Activated CD4-positive, alpha-beta memory T cell treated with anti-CD3 and anti-CD28 coated beads for 36 hours (primary cell): ENCODE data around the gene DTD2. TPM values are rescaled to one million over a fixed set of nuclear protein-coding genes. Genes with fewer than 3 reads are reported as not detected.

Experiments used
- CTCF ChIA-PET: fragments of 350-600 bp; sonication (Branson Sonifier 250); formaldehyde crosslinking; loops from one replicate; lab custom pipeline; 2021; ENCODE audit warnings: antibody characterized with exemption, inconsistent platforms; lab: Charles Lee
- POLR2A ChIA-PET: fragments of 350-600 bp; sonication (Branson Sonifier 250); formaldehyde crosslinking; loops from one replicate; lab custom pipeline; 2021; ENCODE audit warnings: antibody characterized with exemption; lab: Charles Lee
- DNase-seq: peaks from one replicate; pipeline ENCODE4 v3.0.0-alpha.2; 2020
- H3K27ac Mint-ChIP-seq: one replicate; pipeline ENCODE4 v1.8.0; 2021; ENCODE audit warnings: mixed read lengths
- H3K27me3 Mint-ChIP-seq: one replicate; pipeline ENCODE4 v1.8.0; 2021; ENCODE audit warnings: mixed read lengths
- H3K36me3 Mint-ChIP-seq: one replicate; pipeline ENCODE4 v1.8.0; 2021; ENCODE audit warnings: mixed read lengths
- H3K4me1 Mint-ChIP-seq: one replicate; pipeline ENCODE4 v1.8.0; 2021; ENCODE audit warnings: low read depth, mixed read lengths
- H3K4me3 Mint-ChIP-seq: one replicate; pipeline ENCODE4 v1.8.0; 2021; ENCODE audit warnings: mild to moderate bottlenecking, mixed read lengths
- H3K9me3 Mint-ChIP-seq: one replicate; pipeline ENCODE4 v1.8.0; 2021; ENCODE audit warnings: mixed read lengths
- intact Hi-C: fragments of 100-400 bp; cut with micrococcal nuclease; formaldehyde crosslinking; loops from one replicate; pipeline ENCODE4 v1.15.1; 2023
- total RNA-seq, 2 experiments: library from RNA; stranded (reverse); gene quantifications; one replicate each; pipeline ENCODE4 v1.2.3, GENCODE V29; 2021

The DTD2 gene
- total RNA-seq, 2 experiments from 2014 or later, result 19.1 to 20.2 TPM

DNA sequence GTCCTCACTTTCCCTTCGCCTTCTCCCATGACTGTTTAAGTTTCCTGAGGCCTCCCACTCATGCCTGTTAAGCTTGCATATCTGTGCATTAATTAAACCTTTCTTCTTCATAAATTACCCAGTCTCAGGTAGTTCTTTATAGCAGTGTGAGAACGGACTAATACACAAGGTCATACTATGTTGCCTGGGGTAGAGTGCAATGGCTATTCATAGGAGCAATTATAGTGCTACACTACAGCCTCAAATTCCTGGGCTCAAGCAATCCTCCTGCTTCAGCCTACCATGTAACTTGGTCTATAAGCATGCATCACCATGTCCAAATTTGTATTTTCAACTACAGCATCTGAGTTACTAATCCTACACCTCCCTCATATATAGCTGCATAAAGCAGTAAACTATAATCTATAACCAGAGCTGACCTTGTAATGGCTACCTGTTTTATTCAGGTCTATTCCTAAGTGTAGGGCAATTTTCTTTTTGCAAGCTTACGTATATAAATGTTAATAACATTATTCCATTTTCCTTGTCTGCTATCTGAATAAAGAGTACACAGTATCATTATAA, 55.9 kb downstream of the DTD2 start:
- Mint-ChIP-seq H3K9me3 (no peaks in the 10 kb centered on the region), H3K36me3 (peaks cover 12% of the 10 kb centered on the region), H3K4me1 (peaks cover 6% of the 10 kb centered on the region), H3K27ac (no peak overlapping the region), H3K27me3 (no peaks in the 10 kb centered on the region), H3K4me3 (no peak overlapping the region)
- intact Hi-C loops, result no loop called here
- ChIA-PET CTCF (interaction anchor here (0.6 to 2.2 kb wide), 5 partner anchors 13 to 194 kb away, joined by 3 to 9 read pairs (median 3); partner anchors contain the start of genes HEATR5A and HECTD1), POLR2A (no interaction called here)
- DNase-seq, result no peak

GRCh38 chr14:31400031-31400638, 57.2 kb downstream of the DTD2 start:
- H3K9me3 Mint-ChIP-seq, result no peaks in the 10 kb centered on the region
- no peak overlapping the region for H3K4me3 Mint-ChIP-seq
- H3K27me3 Mint-ChIP-seq, result no peaks in the 10 kb centered on the region
- H3K27ac Mint-ChIP-seq, result peak overlapping the region; percentile 36
- CTCF ChIA-PET, result interaction anchor here (1.0 kb wide), 1 partner anchor 21 kb away, joined by 3 read pairs; the partner anchor contains the start of gene HEATR5A
- intact Hi-C loops, result loop anchor here (1.0 kb wide), 2 partner anchors 12 to 20 kb away; partner anchors contain the start of gene HEATR5A
- DNase-seq, result no peak
- POLR2A ChIA-PET, result interaction anchor here (0.7 kb wide), 1 partner anchor 21 kb away, joined by 4 read pairs; the partner anchor contains the start of gene HEATR5A
- peaks cover 6% of the 10 kb centered on the region for H3K4me1 Mint-ChIP-seq
- peaks cover 14% of the 10 kb centered on the region for H3K36me3 Mint-ChIP-seq

Other genes starting within 250 kb of the DTD2 start
- gene HECTD1, start 249.7 kb downstream of the DTD2 start, total RNA-seq, result 10 to 100 TPM; 84.9 to 88.1 TPM
- gene HEATR5A, start 37.0 kb downstream of the DTD2 start, total RNA-seq, result 10 to 100 TPM; 12.8 to 13.0 TPM
- not detected for gene GPR33, start 30.5 kb upstream of the DTD2 start, total RNA-seq
- 1 to 10 TPM; 6.9 to 9.1 TPM for gene NUBPL, start 103.9 kb upstream of the DTD2 start, total RNA-seq